Sigmoid colon (tissue), 7 donors: ENCODE results near the gene ALAS2. TPM values are rescaled to one million over a fixed set of nuclear protein-coding genes. Genes with fewer than 3 reads are reported as not detected.
"Not testable (repeated sequence)": the region's sequence is repeated elsewhere in the genome, so short reads cannot be mapped to it uniquely, and the experiment has no call there.

Source experiments
- DNase-seq: peaks from one replicate; pipeline ENCODE4 v3.0.0-alpha.2; 2019
- H3K27ac ChIP-seq, 4 donors: fragments of 200-600 bp; sonication (generic); one replicate each; pipeline ENCODE4 v1.5.1; 2016 to 2019; ENCODE audit warnings: mild to moderate bottlenecking in 1 of 4
- H3K27me3 ChIP-seq, 3 donors: fragments of 200-600 bp; sonication (generic); one replicate each; pipeline ENCODE4 v1.5.1; 2019; ENCODE audit warnings: mild to moderate bottlenecking in 1 of 3
- H3K36me3 ChIP-seq, 4 donors: fragments of 200-600 bp; sonication (generic); one replicate each; pipeline ENCODE4 v1.5.1; 2016 to 2019
- H3K4me1 ChIP-seq, 4 donors: fragments of 200-600 bp; sonication (generic); one replicate each; pipeline ENCODE4 v1.5.1; 2017 to 2019
- H3K4me3 ChIP-seq, 4 donors: fragments of 200-600 bp; sonication (generic); one replicate each; pipeline ENCODE4 v1.5.1; 2017 to 2019; ENCODE audit warnings: mild to moderate bottlenecking in 2 of 4, moderate library complexity in 1 of 4
- H3K9me3 ChIP-seq, 4 donors: fragments of 200-600 bp in 3 of 4; sonication (generic) in 3 of 4; one replicate each; pipeline versions ENCODE4 v1.5.1 to v1.6.1; 2013 to 2019
- CTCF ChIP-seq, 4 experiments: fragments of 450-650 bp in 3 of 4; fragments of 200-600 bp in 1 of 4; IDR thresholded peaks; one replicate each; pipeline ENCODE4 v1.5.1; 2016 to 2019; ENCODE audit warnings: antibody characterized with exemption in 4 of 4, mild to moderate bottlenecking in 3 of 4, moderate library complexity in 2 of 4
- EP300 ChIP-seq, 4 donors: sonication (generic); formaldehyde crosslinking; IDR thresholded peaks; one replicate each; pipeline ENCODE4 v1.6.1; 2017; ENCODE audit warnings: antibody characterized with exemption in 4 of 4
- POLR2A ChIP-seq, 2 donors: fragments of 450-650 bp; IDR thresholded peaks; one replicate each; pipeline ENCODE4 v1.6.1; 2016; ENCODE audit warnings: antibody characterized with exemption in 2 of 2, mild to moderate bottlenecking in 2 of 2, moderate library complexity in 2 of 2
- POLR2AphosphoS5 ChIP-seq, 4 donors: sonication (generic); formaldehyde crosslinking; IDR thresholded peaks; one replicate each; pipeline ENCODE4 v1.6.1; 2017; ENCODE audit warnings: antibody characterized with exemption in 4 of 4
- WGBS, 2 donors: extraction: QIAGEN DNeasy Blood & Tissue Kit; methylation state at CpG; one replicate each; pipeline ENCODE4 v1.1.7; 2013; 5-methylcytosine and 5-hydroxymethylcytosine counted together
- intact Hi-C: fragments of 100-400 bp; cut with DNase I; formaldehyde crosslinking; loops from one replicate; pipeline ENCODE4 v1.15.1; 2023
- polyA plus RNA-seq, 3 donors: library from polyadenylated mRNA; stranded (reverse); fragments of 200-250 nt; gene quantifications; one replicate each; pipeline ENCODE4 v1.2.3, GENCODE V29; 2013
- total RNA-seq, 4 donors: library from RNA; depleted of rRNA; stranded (reverse); fragments of >200 nt; gene quantifications; one replicate each; pipeline ENCODE4 v1.1.0, GENCODE V29; 2016
- donor health status: healthy with polysubstance abuse.
- donor health status: Bipolar disorder and iron deficiency.
- donor health status: healthy.

The ALAS2 gene
- total and polyA plus RNA-seq, 7 donors: not detected

GRCh38 chrX:55057675-55058249, 27.0 kb upstream of the ALAS2 start:
- 16 to 20% methylated on average over 5 of the region's 5 CpGs for WGBS, 2 donors
- no peaks in the 10 kb centered on the region for H3K36me3 ChIP-seq
- intact Hi-C loops: loop anchor here (2.0 to 5.0 kb wide), 2 partner anchors 165 to 417 kb away; no protein-coding TSS in a partner anchor
- H3K4me3 ChIP-seq: peak overlapping the region in 2 of 4 donors; percentile 1 to 15
- no peaks in the 10 kb centered on the region for H3K9me3 ChIP-seq
- no peaks in the 10 kb centered on the region for H3K4me1 ChIP-seq
- no peaks in the 10 kb centered on the region for H3K27me3 ChIP-seq
- no peak for DNase-seq
- TF ChIP-seq CTCF (IDR thresholded peaks at IDR 0.05): peak; percentile 51 to 65 (median 56)
- no peak for TF ChIP-seq POLR2A (IDR thresholded peaks at IDR 0.05)
- H3K27ac ChIP-seq: no peak overlapping the region

GRCh38 chrX:55056820-55057674, 26.3 kb upstream of the ALAS2 start:
- intact Hi-C loops: loop anchor here (2.0 to 5.0 kb wide), 2 partner anchors 165 to 416 kb away; no protein-coding TSS in a partner anchor
- no peaks in the 10 kb centered on the region for H3K9me3 ChIP-seq
- WGBS, 2 donors: 11 to 24% methylated on average over 7 of the region's 7 CpGs
- peak overlapping the region in 2 of 4 donors; percentile 1 to 15 for H3K4me3 ChIP-seq
- no peaks in the 10 kb centered on the region for H3K36me3 ChIP-seq
- no peak overlapping the region for H3K27ac ChIP-seq
- no peaks in the 10 kb centered on the region for H3K27me3 ChIP-seq
- no peak for TF ChIP-seq POLR2A (IDR thresholded peaks at IDR 0.05)
- no peak for TF ChIP-seq EP300 (IDR thresholded peaks at IDR 0.05)
- no peak for TF ChIP-seq POLR2AphosphoS5 (IDR thresholded peaks at IDR 0.05)
- TF ChIP-seq CTCF (IDR thresholded peaks at IDR 0.05): no peak
- no peaks in the 10 kb centered on the region for H3K4me1 ChIP-seq
- no peak for DNase-seq

GRCh38 chrX:55050599-55050998, 19.8 kb upstream of the ALAS2 start:
- H3K36me3 ChIP-seq, H3K4me3 ChIP-seq, H3K9me3 ChIP-seq, H3K4me1 ChIP-seq, DNase-seq, intact Hi-C loops, H3K27me3 ChIP-seq, H3K27ac ChIP-seq: not testable (repeated sequence)
- WGBS, 2 donors: 84 to 90% methylated on average over 2 of the region's 2 CpGs

GRCh38 chrX:55041514-55041913, 10.7 kb upstream of the ALAS2 start:
- WGBS, 2 donors: 97% methylated on average over 6 of the region's 6 CpGs

More at GRCh38 chrX:55041514-55041913, 10.7 kb upstream of the ALAS2 start:
- Histone ChIP-seq H3K4me1 (no peaks in the 10 kb centered on the region), H3K27me3 (no peaks in the 10 kb centered on the region), H3K27ac (no peak overlapping the region), H3K4me3 (no peak overlapping the region), H3K36me3 (no peaks in the 10 kb centered on the region), H3K9me3 (no peaks in the 10 kb centered on the region)
- intact Hi-C loops: no loop called here
- DNase-seq: peak; percentile 60
- TF ChIP-seq POLR2A (IDR thresholded peaks at IDR 0.05) (no peak), EP300 (IDR thresholded peaks at IDR 0.05) (no peak), CTCF (IDR thresholded peaks at IDR 0.05) (no peak), POLR2AphosphoS5 (IDR thresholded peaks at IDR 0.05) (no peak)
